ENCODE measurements around the gene HSFX1.
"Not testable (repeated sequence)": the region's sequence is repeated elsewhere in the genome, so short reads cannot be mapped to it uniquely, and the experiment has no call there.

GRCh38 chrX:149742269-149742668 lies 31.6 kb upstream of the HSFX1 start:
- not testable (repeated sequence) for TF ChIP-seq CTCF, POLR2A, POLR2AphosphoS5 (IDR thresholded peaks at IDR 0.05)
